ENCODE measurements around the gene RUFY4. TPM values are rescaled to one million over a fixed set of nuclear protein-coding genes. Genes with fewer than 3 reads are reported as not detected.
"Not testable (repeated sequence)": the region's sequence is repeated elsewhere in the genome, so short reads cannot be mapped to it uniquely, and the experiment has no call there.

RUFY4 gene
- polyA plus RNA-seq, 1 experiment = not detected

- no peak for DNase-seq (ENCODE audit: low read depth)
- ChIA-PET CTCF (interaction anchor here (1.4 kb wide), 1 partner anchor 12 kb away, joined by 6 read pairs; no protein-coding TSS in a partner anchor), POLR2A (no interaction called here)
- no peak overlapping the region for H3K4me3 ChIP-seq (ENCODE audit: low read depth, low read length)
- no peaks in the 10 kb centered on the region for H3K36me3 ChIP-seq (ENCODE audit: control insufficient read depth, insufficient read depth, low read length)
- TF ChIP-seq, protein P1, sequence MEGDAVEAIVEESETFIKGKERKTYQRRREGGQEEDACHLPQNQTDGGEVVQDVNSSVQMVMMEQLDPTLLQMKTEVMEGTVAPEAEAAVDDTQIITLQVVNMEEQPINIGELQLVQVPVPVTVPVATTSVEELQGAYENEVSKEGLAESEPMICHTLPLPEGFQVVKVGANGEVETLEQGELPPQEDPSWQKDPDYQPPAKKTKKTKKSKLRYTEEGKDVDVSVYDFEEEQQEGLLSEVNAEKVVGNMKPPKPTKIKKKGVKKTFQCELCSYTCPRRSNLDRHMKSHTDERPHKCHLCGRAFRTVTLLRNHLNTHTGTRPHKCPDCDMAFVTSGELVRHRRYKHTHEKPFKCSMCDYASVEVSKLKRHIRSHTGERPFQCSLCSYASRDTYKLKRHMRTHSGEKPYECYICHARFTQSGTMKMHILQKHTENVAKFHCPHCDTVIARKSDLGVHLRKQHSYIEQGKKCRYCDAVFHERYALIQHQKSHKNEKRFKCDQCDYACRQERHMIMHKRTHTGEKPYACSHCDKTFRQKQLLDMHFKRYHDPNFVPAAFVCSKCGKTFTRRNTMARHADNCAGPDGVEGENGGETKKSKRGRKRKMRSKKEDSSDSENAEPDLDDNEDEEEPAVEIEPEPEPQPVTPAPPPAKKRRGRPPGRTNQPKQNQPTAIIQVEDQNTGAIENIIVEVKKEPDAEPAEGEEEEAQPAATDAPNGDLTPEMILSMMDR (IDR thresholded peaks at IDR 0.05; ENCODE audit: insufficient read depth, low read depth, low read length) = no peak
- peaks cover 6% of the 10 kb centered on the region for H3K27me3 ChIP-seq (ENCODE audit: control insufficient read depth, insufficient read depth, low read length)
These were observed 28.9 kb downstream of the RUFY4 start for GRCh38 chr2:218097975-218098374.

DNA sequence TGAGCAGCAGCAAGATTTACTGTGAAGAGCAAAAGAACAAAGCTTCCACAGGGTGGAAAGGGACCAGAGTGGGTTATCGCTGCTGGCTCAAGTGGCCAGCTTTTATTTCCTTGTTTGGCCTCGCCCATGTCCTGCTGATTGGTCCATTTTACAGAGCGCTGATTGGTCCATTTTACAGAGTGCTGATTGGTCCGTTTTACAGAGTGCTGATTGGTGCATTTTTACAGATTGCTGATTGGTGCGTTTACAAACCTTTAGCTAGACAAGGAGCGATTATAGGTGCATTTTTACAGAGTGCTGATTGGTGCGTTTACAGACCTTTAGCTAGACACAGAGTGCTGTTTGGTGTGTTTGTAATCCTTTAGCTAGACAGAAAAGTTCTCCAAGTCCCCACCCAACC, 39.8 kb downstream of the RUFY4 start:
- CTCF ChIA-PET = interaction anchor here (2.4 kb wide), 1 partner anchor 11 kb away, joined by 6 read pairs; no protein-coding TSS in a partner anchor
- DNase-seq (ENCODE audit: low read depth); H3K27me3 ChIP-seq (ENCODE audit: control insufficient read depth, insufficient read depth, low read length); POLR2A ChIA-PET; H3K4me3 ChIP-seq (ENCODE audit: low read depth, low read length); H3K36me3 ChIP-seq (ENCODE audit: control insufficient read depth, insufficient read depth, low read length): not testable (repeated sequence)

- POLR2A ChIA-PET = not testable (repeated sequence)
- peaks cover 15% of the 10 kb centered on the region for H3K27me3 ChIP-seq (ENCODE audit: control insufficient read depth, insufficient read depth, low read length)
These were observed 52.7 kb downstream of the RUFY4 start for GRCh38 chr2:218121789-218122188.

DNA sequence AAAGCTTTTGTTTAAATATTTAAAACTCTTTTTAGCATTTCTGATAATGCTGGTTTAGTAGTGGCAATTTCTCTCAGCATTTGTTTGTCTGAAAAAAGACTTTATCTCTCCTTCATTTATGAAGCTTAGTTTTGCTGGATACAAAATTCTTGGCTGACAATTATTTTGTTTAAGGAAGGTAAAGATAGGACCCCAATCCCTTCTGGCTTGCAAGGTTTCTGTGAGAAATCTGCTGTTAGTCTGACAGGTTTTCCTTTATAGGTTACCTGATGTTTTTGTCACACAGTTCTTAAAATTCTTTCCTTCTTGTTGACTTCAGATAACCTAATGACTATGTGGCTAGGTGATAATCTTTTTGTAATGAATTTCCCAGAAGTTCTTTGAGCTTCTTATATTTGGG, 53.2 kb downstream of the RUFY4 start:
- CTCF ChIA-PET = interaction anchor here (1.1 kb wide), 1 partner anchor 9 kb away, joined by 4 read pairs; no protein-coding TSS in a partner anchor
- H3K4me3 ChIP-seq (ENCODE audit: low read depth, low read length); POLR2A ChIA-PET; H3K36me3 ChIP-seq (ENCODE audit: control insufficient read depth, insufficient read depth, low read length); DNase-seq (ENCODE audit: low read depth): not testable (repeated sequence)
- H3K27me3 ChIP-seq (ENCODE audit: control insufficient read depth, insufficient read depth, low read length) = peaks cover 15% of the 10 kb centered on the region

More at GRCh38 chr2:218121789-218122188, 52.7 kb downstream of the RUFY4 start:
- H3K4me3 ChIP-seq (ENCODE audit: low read depth, low read length); H3K36me3 ChIP-seq (ENCODE audit: control insufficient read depth, insufficient read depth, low read length); DNase-seq (ENCODE audit: low read depth): not testable (repeated sequence)
- CTCF ChIA-PET = interaction anchor here (1.1 kb wide), 1 partner anchor 8 kb away, joined by 4 read pairs; no protein-coding TSS in a partner anchor

- no peak for DNase-seq (ENCODE audit: low read depth)
- TF ChIP-seq, protein P1 (IDR thresholded peaks at IDR 0.05; ENCODE audit: insufficient read depth, low read depth, low read length) = no peak
- POLR2A ChIA-PET = no interaction called here
- H3K36me3 ChIP-seq (ENCODE audit: control insufficient read depth, insufficient read depth, low read length) = no peaks in the 10 kb centered on the region
- H3K27me3 ChIP-seq (ENCODE audit: control insufficient read depth, insufficient read depth, low read length) = peaks cover 16% of the 10 kb centered on the region
- CTCF ChIA-PET = interaction anchor here (0.6 to 0.7 kb wide), 2 partner anchors 152 to 335 kb away, joined by 3 to 5 read pairs; no protein-coding TSS in a partner anchor
- no peak overlapping the region for H3K4me3 ChIP-seq (ENCODE audit: low read depth, low read length)
These were observed 54.9 kb downstream of the RUFY4 start for GRCh38 chr2:218123986-218124385.

- H3K27me3 ChIP-seq (ENCODE audit: control insufficient read depth, insufficient read depth, low read length) = peaks cover 16% of the 10 kb centered on the region
These were observed 56.0 kb downstream of the RUFY4 start for GRCh38 chr2:218125095-218125494.

More at GRCh38 chr2:218125095-218125494, 56.0 kb downstream of the RUFY4 start:
- Histone ChIP-seq H3K4me3 (ENCODE audit: low read depth, low read length) (no peak overlapping the region), H3K36me3 (ENCODE audit: control insufficient read depth, insufficient read depth, low read length) (no peaks in the 10 kb centered on the region)
- ChIA-PET CTCF (no interaction called here), POLR2A (no interaction called here)
- no peak for DNase-seq (ENCODE audit: low read depth)
- TF ChIP-seq, protein P1 (IDR thresholded peaks at IDR 0.05; ENCODE audit: insufficient read depth, low read depth, low read length) = no peak

Measured in BJ (cell line).